Astrocyte (in vitro differentiated cells and primary cell): Measurements from ENCODE around the gene SMIM24. TPM values are rescaled to one million over a fixed set of nuclear protein-coding genes. Genes with fewer than 3 reads are reported as not detected.
"Not testable (repeated sequence)": the region's sequence is repeated elsewhere in the genome, so short reads cannot be mapped to it uniquely, and the experiment has no call there.

ENCODE experiments used
- DNase-seq: peaks from one replicate; pipeline ENCODE4 v3.0.0-alpha.2; 2010; ENCODE audit warnings: low read depth
- FAIRE-seq: peaks from 2 replicates; lab custom pipeline; 2011; peaks lifted over from hg19 to GRCh38; lab: Jason Lieb, UNC
- H2AFZ ChIP-seq: 2 replicates; pipeline ENCODE4 v1.6.0; 2012; ENCODE audit warnings: low read depth, low read length, inconsistent platforms
- H3K27ac ChIP-seq: 2 replicates; pipeline ENCODE4 v1.5.1; 2011; ENCODE audit warnings: low read depth, low read length, inconsistent platforms
- H3K27me3 ChIP-seq: 2 replicates; pipeline ENCODE4 v1.6.0; 2011; ENCODE audit warnings: low read length, inconsistent platforms; ENCODE audit not compliant: insufficient read depth
- H3K36me3 ChIP-seq: 2 replicates; pipeline ENCODE4 v1.5.1; 2011; ENCODE audit warnings: low read length, inconsistent platforms; ENCODE audit not compliant: insufficient read depth
- H3K4me1 ChIP-seq: 2 replicates; pipeline ENCODE4 v1.5.1; 2011; ENCODE audit warnings: low read length, inconsistent platforms; ENCODE audit not compliant: insufficient read depth
- H3K4me2 ChIP-seq: 2 replicates; pipeline ENCODE4 v1.6.0; 2012; ENCODE audit warnings: low read length, inconsistent platforms
- H3K4me3 ChIP-seq: 2 replicates; pipeline ENCODE4 v1.5.1; 2011; ENCODE audit warnings: low read depth, mild to moderate bottlenecking, low read length, inconsistent platforms; ENCODE audit not compliant: insufficient read depth
- H3K79me2 ChIP-seq: 2 replicates; pipeline ENCODE4 v1.6.0; 2012; ENCODE audit warnings: mild to moderate bottlenecking, low read length, inconsistent platforms; ENCODE audit not compliant: insufficient read depth
- H3K9ac ChIP-seq: 2 replicates; pipeline ENCODE4 v1.6.0; 2012; ENCODE audit warnings: mild to moderate bottlenecking, low read length, inconsistent platforms
- H3K9me3 ChIP-seq: 2 replicates; pipeline ENCODE4 v1.5.1; 2012; ENCODE audit warnings: low read depth, mild to moderate bottlenecking, low read length, inconsistent platforms; ENCODE audit not compliant: insufficient read depth
- H4K20me1 ChIP-seq: 2 replicates; pipeline ENCODE4 v1.6.0; 2012; ENCODE audit warnings: low read length, inconsistent platforms; ENCODE audit not compliant: insufficient read depth
- H3K27ac Mint-ChIP-seq: one replicate; pipeline ENCODE4 v1.8.0; 2021; ENCODE audit warnings: mild to moderate bottlenecking, mixed read lengths; ENCODE audit not compliant: unreplicated experiment
- H3K27me3 Mint-ChIP-seq: one replicate; pipeline ENCODE4 v1.8.0; 2021; ENCODE audit warnings: low read depth, mixed read lengths; ENCODE audit not compliant: unreplicated experiment
- H3K36me3 Mint-ChIP-seq: one replicate; pipeline ENCODE4 v1.8.0; 2021; ENCODE audit warnings: low read depth, mixed read lengths; ENCODE audit not compliant: unreplicated experiment
- H3K4me1 Mint-ChIP-seq: one replicate; pipeline ENCODE4 v1.8.0; 2021; ENCODE audit warnings: low read depth, mixed read lengths; ENCODE audit not compliant: unreplicated experiment
- H3K4me3 Mint-ChIP-seq: one replicate; pipeline ENCODE4 v1.8.0; 2021; ENCODE audit warnings: mild to moderate bottlenecking, moderate library complexity, mixed read lengths; ENCODE audit not compliant: unreplicated experiment
- H3K9me3 Mint-ChIP-seq: one replicate; pipeline ENCODE4 v1.8.0; 2021; ENCODE audit warnings: mild to moderate bottlenecking, mixed read lengths; ENCODE audit not compliant: unreplicated experiment
- CTCF ChIP-seq: IDR thresholded peaks from 2 replicates; pipeline ENCODE4 v1.5.1; 2011; ENCODE audit warnings: low read depth, mild to moderate bottlenecking, inconsistent platforms, low read length, moderate library complexity; ENCODE audit not compliant: insufficient read depth
- EZH2 ChIP-seq: IDR thresholded peaks from 2 replicates; pipeline ENCODE4 v1.6.1; 2012; ENCODE audit warnings: mild to moderate bottlenecking, low read length, inconsistent platforms; ENCODE audit not compliant: insufficient read depth
- total RNA-seq: library from RNA; stranded (reverse); gene quantifications from 2 replicates; pipeline ENCODE4 v1.2.1, GENCODE V29; 2021

Gene SMIM24
- total RNA-seq, 1 donor from 2014 or later: not detected

- Histone ChIP-seq H3K4me3 (no peak overlapping the region), H3K27me3 (no peaks in the 10 kb centered on the region), H3K9me3 (no peaks in the 10 kb centered on the region), H3K27ac (no peak overlapping the region), H2AFZ (no peak overlapping the region), H3K9ac (peak overlapping the region; percentile 72), H3K4me2 (no peak overlapping the region), H4K20me1 (peaks cover 84% of the 10 kb centered on the region), H3K79me2 (peaks cover 95% of the 10 kb centered on the region), H3K36me3 (no peaks in the 10 kb centered on the region), H3K4me1 (peaks cover 44% of the 10 kb centered on the region)
- H3K27me3 Mint-ChIP-seq: no peaks in the 10 kb centered on the region
- no peak for DNase-seq
- no peaks in the 10 kb centered on the region for H3K9me3 Mint-ChIP-seq
- no peak overlapping the region for H3K4me3 Mint-ChIP-seq
- no peak overlapping the region for H3K27ac Mint-ChIP-seq
- H3K36me3 Mint-ChIP-seq: peaks cover 7% of the 10 kb centered on the region
- peaks cover 33% of the 10 kb centered on the region for H3K4me1 Mint-ChIP-seq
- TF ChIP-seq EZH2 (no peak), CTCF (no peak)
- no peak for FAIRE-seq
Measured at GRCh38 chr19:3510727-3511126, 30.4 kb upstream of the SMIM24 start.

GRCh38 chr19:3509566-3509989 is 29.3 kb upstream of the SMIM24 start:
- TF ChIP-seq CTCF (no peak), EZH2 (no peak)
- DNase-seq (peak; percentile 86), FAIRE-seq (no peak)
- peaks cover 73% of the 10 kb centered on the region for H4K20me1 ChIP-seq
- no peaks in the 10 kb centered on the region for H3K27me3 ChIP-seq
- peaks cover 48% of the 10 kb centered on the region for H3K4me1 ChIP-seq
- peaks cover 84% of the 10 kb centered on the region for H3K79me2 ChIP-seq
- H3K4me1 Mint-ChIP-seq: peaks cover 26% of the 10 kb centered on the region
- no peaks in the 10 kb centered on the region for H3K9me3 Mint-ChIP-seq
- H3K36me3 ChIP-seq: no peaks in the 10 kb centered on the region
- H3K9me3 ChIP-seq: no peaks in the 10 kb centered on the region
- H3K9ac ChIP-seq: peak overlapping the region; percentile 72
- H2AFZ ChIP-seq: no peak overlapping the region
- H3K27me3 Mint-ChIP-seq: no peaks in the 10 kb centered on the region
- H3K27ac ChIP-seq: peak overlapping the region; percentile 88
- H3K4me2 ChIP-seq: peak overlapping the region; percentile 100
- peak overlapping the region; percentile 76 for H3K4me3 Mint-ChIP-seq
- H3K4me3 ChIP-seq: no peak overlapping the region
- H3K27ac Mint-ChIP-seq: peak overlapping the region; percentile 98
- H3K36me3 Mint-ChIP-seq: peaks cover 7% of the 10 kb centered on the region

GRCh38 chr19:3508771-3509535 is 28.6 kb upstream of the SMIM24 start:
- Histone ChIP-seq H3K9ac (peak overlapping the region; percentile 72), H3K27ac (peak overlapping the region; percentile 88), H3K9me3 (no peaks in the 10 kb centered on the region), H3K79me2 (peaks cover 78% of the 10 kb centered on the region), H3K4me3 (peak overlapping the region; percentile 12), H3K27me3 (no peaks in the 10 kb centered on the region), H2AFZ (no peak overlapping the region), H3K4me2 (peak overlapping the region; percentile 100), H4K20me1 (peaks cover 67% of the 10 kb centered on the region), H3K4me1 (peaks cover 44% of the 10 kb centered on the region), H3K36me3 (no peaks in the 10 kb centered on the region)
- peaks cover 6% of the 10 kb centered on the region for H3K36me3 Mint-ChIP-seq
- H3K27me3 Mint-ChIP-seq: no peaks in the 10 kb centered on the region
- TF ChIP-seq EZH2 (no peak), CTCF (no peak)
- H3K4me1 Mint-ChIP-seq: peaks cover 26% of the 10 kb centered on the region
- peak overlapping the region; percentile 76 for H3K4me3 Mint-ChIP-seq
- no peak for FAIRE-seq
- H3K9me3 Mint-ChIP-seq: no peaks in the 10 kb centered on the region
- peak overlapping the region; percentile 98 for H3K27ac Mint-ChIP-seq
- DNase-seq: no peak

- H3K27ac Mint-ChIP-seq: peak overlapping the region; percentile 84
- H3K4me3 Mint-ChIP-seq: peak overlapping the region; percentile 94
- not testable (repeated sequence) for H3K4me3 ChIP-seq, H3K36me3 Mint-ChIP-seq, H2AFZ ChIP-seq, H3K27me3 Mint-ChIP-seq, H3K36me3 ChIP-seq, DNase-seq, H3K27me3 ChIP-seq, H3K9me3 Mint-ChIP-seq, H3K9me3 ChIP-seq, FAIRE-seq
- peaks cover 70% of the 10 kb centered on the region for H3K79me2 ChIP-seq
- peak overlapping the region; percentile 88 for H3K27ac ChIP-seq
- peaks cover 59% of the 10 kb centered on the region for H4K20me1 ChIP-seq
- peak overlapping the region; percentile 72 for H3K9ac ChIP-seq
- peaks cover 24% of the 10 kb centered on the region for H3K4me1 Mint-ChIP-seq
- peaks cover 36% of the 10 kb centered on the region for H3K4me1 ChIP-seq
- H3K4me2 ChIP-seq: peak overlapping the region; percentile 100
Measured at GRCh38 chr19:3508121-3508661, 27.9 kb upstream of the SMIM24 start.
